ENCODE measurements around the gene NFXL1.

The NFXL1 gene

DNA sequence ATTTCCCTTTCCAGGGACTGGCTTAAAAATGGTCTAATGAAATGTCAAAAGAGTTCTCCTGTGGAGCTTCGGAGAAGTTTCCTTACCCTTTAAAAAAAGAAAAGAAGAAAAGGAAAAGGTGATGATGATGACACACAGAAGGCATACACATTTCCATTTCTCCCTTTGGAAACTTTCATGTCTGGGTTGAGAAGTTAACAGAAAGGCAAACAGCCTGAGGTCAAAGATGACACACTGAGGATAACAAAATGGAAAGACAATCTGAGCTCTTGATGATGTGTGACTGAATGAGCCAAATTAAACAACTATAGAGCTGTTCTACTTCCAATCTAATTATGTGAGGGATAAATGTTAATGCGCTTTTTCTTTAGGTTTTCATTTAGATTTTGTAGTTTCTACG is 32.2 kb downstream of the NFXL1 start:
- no peak for DNase-seq

DNA sequence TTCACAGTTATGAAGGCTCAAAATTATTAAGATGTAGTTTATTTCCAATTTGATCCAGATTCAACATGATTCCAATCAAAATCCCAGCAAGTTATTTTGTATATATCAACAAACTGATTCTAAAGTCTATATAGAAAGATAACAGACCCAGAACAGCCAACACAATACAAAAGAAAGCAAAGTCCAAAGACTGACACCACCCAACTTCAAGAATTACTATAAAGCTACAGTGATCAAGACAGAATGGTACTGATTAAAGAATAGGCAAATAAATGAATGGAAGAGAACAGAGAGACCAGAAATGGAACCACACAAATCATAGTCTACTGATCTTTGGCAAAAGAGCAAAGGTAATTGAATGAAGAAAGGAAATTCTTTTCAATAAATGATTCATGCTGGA is 34.9 kb downstream of the NFXL1 start:
- no peak for DNase-seq

DNA sequence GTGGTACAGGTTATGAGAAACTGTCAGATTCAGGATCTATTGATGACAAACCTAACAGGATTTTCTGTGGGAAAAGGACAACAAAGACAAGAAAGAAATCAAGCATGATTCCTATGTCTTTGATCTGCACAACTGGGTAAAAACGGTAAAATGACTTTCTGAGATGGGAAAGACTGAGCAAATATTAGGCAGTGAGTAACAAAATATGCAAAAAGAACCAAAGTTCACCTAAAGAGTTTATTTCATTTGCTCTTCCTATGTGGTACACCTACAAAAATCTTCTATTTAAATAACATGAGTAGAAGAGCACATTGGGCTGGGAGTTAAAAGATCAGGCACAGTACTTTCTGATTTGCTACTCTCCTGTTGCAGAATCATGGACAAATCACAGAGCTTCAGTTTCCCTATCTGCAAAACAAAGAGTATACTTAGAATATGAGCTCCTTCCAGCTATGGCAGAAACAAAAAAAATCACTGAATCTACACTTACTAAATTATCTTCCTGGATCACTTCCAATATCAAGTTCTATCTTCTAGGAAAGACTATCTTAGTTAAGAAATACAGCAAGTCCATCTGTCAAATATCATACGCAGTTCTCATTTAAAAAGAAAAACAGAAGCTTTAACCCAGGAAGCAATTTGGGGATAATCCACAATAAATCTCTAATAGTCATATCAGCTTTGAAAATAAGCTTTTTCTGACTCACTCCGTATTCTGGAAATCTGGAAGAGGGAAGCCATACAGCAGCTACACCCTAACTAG is 37.4 kb downstream of the NFXL1 start:
- no peak for DNase-seq

DNA sequence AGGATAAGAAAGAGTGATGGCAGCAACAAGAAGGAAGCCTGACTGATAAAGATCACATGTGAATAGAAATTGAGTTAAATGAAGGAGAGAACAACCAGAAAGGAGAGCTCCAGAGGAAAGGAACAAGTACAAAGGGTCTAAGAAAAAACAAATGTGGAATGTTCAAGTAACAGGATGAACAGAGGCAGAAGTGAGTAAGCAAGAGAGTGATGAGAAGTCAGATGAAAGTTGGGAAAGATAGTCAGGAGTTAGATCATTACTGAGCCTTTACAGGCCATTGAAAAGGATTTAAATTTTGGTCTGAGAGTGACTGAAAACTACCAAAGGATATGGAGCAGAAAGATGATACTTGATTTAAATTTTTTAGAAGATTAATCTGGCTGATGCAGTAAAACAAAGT is 38.1 kb downstream of the NFXL1 start:
- no peak for DNase-seq

DNA sequence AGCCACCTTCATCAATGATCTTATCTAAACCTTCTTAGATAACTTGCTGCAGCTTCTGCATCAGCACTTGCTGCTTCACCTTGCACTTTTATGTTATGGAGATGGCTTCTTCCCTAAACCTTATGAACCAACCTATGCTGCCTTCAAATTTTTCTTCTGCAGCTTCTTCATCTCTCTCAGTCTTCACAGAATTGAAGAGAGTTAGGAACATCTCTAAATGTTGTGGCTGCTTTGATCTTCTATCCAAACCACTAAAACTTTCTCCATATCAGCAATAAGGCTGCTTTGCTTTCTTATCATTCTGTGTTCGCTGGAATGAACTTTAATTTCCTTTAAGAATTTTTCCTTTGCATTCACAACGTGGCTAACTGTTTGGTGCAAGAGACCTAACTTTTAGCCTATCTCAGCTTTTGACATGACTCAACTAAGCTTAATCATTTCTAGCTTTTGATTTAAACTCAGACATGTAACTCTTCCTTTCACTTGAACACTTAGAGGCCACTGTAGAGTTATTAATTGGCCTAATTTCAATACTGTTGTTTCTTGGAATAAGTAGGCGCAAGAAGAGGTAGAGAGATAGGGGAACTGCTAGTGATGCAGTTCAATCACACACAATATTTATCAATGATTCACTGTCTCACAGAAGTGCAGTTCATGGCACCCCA is 40.4 kb downstream of the NFXL1 start:
- DNase-seq = no peak

DNA sequence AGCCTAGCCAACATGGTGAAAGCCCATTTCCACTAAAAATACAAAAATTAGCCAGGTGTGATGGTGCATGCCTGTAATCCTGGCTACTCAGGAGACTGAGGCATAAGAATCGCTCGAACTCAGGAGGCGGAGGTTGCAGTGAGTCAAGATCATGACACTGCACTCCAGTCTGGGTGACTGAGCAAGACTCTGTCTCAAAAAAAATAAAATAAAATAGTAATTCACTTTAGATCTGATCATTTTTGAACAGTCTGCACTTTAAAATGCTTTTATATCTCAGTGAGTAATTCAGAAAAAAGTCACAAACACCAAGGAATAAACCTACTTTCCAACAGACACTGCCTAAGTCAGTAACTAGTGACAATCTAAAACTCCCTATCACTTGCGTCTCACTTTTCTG is 50.9 kb downstream of the NFXL1 start:
- DNase-seq = no peak

DNA sequence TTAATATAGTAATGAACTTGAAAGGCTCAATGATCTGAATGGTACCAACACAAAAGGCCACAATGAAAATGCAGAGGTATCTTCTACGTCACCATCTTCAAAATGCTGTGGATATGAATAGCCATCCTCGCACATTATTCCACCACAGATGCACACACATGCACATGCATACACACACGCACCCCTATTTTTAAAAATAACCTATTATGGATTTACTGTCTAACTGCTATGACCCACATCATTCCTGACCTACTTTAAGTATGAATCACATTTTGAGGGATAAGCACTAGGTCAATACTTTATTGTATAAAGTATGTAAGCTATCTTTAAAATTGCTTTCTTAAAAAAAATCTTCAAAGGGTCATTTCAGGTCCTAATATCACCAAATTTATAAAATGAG is 52.1 kb downstream of the NFXL1 start:
- DNase-seq = no peak

DNA sequence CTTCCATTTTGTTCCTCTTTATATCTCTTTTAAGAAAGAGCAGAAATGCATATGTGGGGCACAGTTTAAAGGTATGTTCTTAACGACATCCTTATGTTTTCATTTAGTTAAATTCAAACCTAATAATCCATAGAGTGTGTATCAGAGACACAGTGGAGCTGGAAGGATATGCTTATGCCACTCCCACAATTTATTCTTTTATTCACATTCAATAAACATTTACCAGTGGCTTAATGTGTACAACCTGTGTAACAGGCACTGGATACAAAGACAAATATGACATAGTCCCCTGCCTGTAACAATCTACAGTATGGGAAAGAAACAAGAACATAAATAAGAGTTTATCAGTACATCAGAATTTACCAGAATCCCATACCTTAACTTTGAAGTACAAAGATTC is 54.1 kb downstream of the NFXL1 start:
- no peak for DNase-seq

DNA sequence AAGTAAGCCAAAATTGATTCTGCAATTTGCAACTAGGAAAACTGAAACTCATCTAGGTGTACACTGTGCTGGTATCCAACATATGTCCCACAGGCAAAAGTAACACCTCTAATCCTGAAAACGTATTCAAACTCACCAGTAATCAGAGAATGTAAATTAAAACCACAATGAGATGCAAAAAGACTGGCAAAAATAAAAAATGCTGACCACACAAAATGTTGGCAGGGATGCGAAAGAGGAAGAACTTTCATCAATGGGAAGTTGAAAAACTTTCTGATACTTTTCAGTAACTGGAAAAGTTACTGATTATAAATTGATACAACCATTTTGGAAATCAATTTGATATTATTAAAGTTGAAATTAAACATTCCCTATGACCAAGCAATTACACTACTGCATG is 56.4 kb downstream of the NFXL1 start:
- no peak for DNase-seq

DNA sequence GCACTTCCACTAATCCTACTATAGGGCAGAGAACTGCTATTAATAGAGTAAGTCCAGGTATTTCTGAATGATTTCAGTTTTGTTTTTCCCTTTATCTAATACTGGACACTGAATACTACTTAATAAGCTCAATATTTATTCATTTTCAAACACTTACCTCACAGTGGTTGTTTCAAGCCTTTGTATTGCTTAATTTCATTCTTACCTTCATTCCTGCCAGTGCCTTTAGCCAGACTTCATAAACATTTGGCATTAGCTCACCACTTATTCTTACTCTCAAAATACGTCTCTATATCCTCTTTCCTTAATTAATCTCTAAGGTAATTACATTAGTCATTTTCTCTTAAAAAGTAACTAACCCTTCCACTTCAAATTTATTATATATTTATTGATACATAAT is 57.7 kb downstream of the NFXL1 start:
- DNase-seq = no peak

DNA sequence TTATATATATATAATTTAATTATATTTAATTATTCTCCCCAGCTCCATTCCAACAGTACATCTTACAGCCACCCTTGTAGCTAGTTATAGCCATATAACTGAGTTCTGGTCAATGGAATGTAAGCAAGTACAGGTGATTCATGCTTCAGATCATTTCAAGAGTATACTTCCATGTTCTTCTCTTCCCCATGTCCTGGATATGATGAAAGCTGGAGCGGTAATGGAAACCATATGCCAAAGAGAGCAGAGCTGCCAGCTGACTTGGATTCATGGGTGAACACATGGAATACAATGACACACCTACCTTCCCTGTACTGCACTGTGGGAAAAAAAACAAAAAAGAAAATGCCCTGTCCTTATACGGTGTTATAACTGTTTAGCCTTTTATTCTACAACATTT is 59.0 kb downstream of the NFXL1 start:
- no peak for DNase-seq

DNA sequence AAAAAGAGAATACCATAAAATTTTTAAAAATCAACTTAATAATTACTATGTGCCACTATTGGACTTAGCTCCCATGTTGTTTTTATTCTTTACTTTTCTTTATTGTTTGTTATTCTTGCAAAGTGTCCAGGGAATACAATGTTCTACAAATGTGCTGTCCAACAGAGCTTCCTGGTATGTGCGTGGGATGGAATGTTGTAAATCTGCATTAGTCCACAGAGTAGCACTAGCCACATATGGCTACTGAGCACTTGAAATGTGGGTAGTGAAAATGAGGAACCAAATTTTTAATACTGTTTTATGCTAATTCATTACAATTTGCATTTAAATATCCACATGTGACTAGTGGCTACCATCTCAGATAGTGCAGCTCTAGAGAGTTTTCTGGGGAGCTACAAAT is 62.2 kb downstream of the NFXL1 start:
- no peak for DNase-seq

DNA sequence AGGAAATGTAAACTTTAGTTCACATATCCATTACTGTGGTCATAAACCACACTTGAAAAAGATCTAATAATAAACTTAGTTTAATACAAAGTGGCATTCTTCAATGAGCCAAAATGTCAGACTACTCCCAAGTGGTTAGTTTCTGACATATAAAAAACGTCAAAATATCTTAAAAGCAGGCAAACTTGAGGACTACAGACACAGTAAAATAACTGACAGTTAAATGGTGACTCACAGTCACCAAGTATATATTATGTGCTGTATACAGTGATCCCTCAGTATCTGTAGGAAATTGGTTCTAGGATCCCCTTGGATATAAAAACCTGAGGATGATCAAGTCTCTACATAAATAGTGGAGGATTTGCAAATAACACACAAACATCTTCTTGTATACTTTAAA is 64.9 kb downstream of the NFXL1 start:
- no peak for DNase-seq

DNA sequence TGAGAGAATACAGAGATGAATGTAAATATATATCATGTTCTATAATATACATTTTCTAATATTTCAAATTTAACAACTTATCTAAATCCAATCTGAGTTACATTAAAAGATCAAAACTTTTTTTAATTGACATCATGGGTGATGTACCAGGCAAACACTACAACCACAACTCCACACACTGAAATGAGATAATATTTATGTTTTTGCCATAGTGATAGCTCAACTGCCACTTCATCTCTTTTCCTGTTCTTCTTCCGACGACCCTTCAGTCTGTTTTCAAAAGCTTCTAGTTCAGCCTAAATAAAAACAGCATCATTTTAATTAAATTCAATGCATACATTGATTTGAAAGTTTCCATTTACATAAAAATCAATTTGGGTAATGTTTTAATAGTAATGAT is 66.3 kb downstream of the NFXL1 start:
- no peak for DNase-seq

DNA sequence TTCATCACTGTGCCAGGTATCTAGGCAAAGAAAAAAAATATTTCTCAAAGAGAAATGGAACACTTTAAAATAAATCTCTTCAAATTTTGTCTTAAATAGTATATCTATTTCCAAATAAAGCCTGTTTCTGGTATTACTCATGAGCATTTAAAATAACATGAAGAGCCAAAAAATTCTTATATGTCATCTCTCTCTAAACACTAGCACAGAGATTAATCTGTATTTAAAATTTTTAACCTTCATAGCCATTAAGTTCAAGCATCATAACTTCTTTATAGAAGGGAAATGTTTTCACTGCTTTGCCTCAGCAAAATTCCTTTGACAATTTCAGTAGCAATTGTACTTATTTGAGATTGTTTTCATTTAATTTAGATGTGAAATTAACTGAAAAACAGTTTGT is 71.4 kb downstream of the NFXL1 start:
- DNase-seq = no peak

DNA sequence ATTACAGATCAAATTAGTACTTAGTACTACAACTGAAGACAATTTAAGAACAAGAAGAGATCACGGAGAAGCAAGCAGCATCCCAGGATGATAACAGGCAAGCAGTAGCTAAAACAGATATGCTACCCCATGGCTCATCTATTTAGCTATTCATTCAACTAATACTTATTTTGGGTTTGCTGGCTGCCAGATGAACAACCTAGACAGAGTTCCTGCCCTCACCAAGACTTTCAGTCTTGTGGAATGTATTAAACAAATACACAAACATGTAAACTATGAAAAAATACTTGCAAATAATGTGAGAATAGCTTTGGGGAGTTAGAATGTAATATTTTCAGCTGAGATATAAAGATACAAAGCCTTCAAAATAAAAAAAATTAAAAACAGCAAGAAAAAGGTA is 74.1 kb downstream of the NFXL1 start:
- DNase-seq = no peak

DNA sequence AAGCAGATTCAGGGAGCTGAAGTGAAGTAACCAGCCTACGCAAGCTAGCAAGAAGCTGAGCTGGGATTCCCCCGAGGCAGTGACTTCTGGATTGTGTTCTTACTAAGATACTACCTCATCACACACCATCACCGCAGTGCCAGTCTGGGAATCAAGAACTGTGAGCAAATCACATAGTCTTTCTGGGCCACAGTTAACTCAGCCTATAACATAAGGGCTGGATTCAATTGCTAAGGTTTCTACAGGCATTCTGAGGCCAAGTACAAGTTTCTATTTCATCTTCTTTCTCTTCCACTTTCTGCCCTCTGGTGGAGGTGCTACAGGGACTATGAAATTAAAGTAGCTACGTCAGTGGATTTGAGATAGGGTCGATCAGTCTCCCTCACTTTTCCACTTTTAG is 75.1 kb downstream of the NFXL1 start:
- no peak for DNase-seq

DNA sequence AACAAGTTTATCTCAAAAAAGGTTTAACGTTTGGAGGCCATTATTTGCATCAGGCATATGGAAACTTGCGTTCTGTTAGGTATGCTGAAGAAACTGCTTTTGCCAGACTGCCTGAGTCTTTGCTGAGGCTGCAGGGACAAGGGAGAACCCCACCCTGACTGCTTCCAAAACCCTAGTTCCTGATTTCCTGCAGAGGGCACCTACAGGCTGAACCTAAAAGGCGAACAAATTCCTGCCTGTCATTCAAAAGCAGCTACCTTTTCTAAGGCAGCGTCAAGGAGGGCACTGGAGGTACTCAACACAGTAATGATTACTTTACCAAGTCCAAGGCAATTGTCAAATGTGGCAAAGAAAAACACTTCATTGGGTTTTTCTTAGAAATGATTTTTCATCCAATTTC is 75.9 kb downstream of the NFXL1 start:
- DNase-seq = no peak

DNA sequence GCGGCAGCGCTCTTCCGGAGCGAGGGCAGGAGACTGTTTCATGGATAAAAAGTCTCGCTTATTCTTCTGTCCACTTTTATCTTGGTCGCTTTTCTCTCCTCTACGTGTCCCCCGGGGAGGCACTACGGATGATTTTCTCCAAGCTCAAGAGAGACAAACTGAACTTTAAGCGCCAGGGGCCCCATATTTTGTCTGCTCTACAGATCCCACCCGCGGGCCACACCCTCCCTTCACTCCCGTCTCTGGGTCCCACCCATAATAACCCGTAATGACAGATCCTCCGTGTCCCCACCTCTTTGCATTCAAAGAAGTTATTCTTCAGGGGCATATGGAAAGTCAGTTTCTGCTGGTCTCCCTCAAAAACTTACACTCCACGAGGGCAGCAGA is 76.5 kb downstream of the NFXL1 start, which contains the start of gene CORIN:
Gene CORIN (minus strand): TSS at position 160 of the 387 bp plus-strand sequence. CDS start 118 bp downstream, at position 42.
- no peak for DNase-seq

DNA sequence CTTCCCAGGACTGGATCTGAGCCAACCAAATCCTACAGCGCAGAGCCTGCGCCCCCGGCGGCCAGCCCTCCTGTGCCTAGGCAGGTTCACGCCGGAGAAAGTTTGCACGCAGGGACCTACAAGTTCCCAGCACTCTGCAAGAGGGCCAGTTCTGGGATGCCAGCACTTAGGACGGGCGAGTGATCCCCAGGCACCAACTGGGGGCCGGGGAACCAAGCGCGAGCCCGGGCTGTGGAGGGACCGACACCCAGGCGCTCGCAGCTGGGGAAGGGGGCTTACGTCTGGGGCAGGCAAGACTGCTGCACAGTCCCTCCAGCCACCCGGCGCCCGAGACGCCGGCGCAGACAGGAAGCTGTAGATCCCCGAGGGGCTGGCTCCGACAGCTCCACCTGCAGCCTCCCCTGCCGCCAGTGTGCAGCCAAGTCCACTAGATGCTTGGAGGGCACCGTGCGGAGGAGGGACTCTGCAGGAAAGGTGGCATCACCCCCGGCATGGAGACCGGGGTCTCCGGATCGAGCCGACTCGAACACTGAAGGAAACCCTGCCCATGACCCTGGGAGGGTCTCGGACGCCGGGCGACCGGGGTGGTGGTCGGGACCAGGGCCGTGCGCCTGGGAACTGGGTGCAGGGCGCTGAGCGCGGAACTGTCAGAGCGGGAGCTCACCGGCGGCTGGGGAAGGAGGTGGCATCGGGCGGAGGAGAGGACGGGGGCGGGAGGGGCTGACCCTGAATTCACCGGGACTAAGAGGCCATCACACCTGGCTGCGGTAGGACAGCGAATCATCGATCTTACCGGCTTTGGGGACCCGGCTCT is 77.1 kb downstream of the NFXL1 start:
- DNase-seq = no peak

DNA sequence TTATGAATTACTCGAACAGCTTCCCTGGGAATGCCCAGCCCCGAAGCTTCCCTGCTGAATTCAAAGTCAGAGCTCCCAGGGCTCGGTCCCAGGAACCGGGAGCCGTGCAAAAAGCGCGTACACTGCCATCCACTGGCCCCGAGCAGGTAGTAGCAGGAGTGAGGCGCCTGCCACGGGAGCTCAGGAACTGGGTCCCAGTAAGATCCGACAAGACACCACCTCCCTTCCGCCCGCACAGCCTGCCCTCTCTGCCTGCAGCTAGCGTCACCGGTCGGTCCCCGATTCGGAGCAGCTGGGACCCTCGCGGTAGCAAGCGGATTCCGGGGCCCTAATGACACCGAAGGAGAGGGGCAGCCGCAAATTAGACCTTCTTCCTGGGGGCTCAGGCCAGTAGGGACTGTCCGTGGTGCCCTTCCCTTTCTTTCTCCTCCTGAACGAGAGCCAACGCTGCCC is 77.7 kb downstream of the NFXL1 start:
- peak; percentile 54 for DNase-seq

DNA sequence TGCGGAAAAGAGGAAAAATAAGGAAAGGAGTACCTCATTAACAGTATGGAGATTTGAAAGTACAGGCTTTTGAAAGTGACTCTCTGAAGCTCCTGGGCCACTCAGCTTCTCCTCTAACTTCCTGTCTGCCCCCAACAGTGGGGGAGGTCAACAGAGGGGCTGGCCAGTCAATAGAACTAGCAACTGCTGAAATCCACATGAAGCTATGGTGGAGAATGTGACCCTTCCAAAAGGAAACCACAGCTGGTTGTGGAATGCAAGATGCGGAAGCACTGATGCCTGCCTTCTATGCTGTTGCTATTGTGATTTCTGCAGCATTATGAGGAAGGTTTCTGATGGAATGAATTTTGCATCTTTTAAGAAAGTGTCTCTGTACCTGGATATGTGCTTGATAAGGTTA is 78.9 kb downstream of the NFXL1 start:
- no peak for DNase-seq

DNA sequence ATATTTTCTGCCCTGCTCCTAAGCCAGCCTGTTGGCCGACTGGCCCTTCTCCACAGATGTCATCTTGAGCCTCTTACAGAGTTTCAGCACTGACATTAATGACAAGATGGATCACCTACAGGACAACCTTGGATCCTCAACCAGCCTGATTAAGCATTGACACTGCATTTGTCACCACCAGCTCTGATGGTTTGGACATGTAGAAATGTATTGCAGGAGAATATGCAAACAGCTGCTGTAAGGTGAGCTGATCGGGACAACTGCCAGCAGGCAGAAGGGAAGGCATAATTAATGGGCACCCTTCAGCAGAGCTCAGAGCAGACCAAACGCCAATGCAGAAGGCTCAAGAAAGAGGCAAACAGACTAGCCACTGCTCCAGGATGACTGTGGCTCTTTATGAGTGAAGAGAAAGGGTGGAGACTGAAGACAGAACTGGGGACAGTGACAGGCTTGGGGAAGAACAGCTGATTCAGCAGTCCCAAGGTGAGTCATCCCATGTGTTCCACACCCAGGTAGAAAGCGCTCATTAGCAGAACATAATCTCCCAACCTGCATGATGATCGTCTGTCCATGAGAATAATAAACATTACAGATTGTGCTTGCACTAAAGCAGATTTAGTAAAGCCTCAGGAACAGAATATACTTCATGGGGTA is 83.2 kb downstream of the NFXL1 start:
- DNase-seq = peak; percentile 90
